ENCODE data around the gene AIMP1.

DNA sequence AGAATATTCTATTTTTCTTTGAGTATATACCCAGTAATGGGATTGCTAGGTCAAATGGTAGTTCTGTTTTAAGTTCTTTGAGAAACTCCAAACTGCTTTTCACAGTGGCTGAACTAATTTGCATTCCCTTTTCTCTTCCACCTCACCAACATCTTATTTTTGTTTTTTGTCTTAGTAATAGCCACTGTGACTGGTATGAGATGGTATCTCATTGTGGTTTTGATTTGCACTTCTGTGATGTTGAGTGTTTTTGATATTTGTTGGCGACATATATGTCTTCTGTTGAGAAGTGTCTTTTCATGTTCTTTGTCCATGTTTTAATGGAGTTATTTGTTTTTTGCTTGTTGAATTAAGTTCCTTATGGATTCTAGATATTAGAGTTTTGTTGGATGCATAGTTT is 24.4 kb downstream of the AIMP1 start:
- TF ChIP-seq GATA3 (IDR thresholded peaks at IDR 0.05; ENCODE audit: low read depth, low read length), result no peak
- no peak for TF ChIP-seq GATA2 (IDR thresholded peaks at IDR 0.05; ENCODE audit: low read depth, low read length)

Data from SH-SY5Y (cell line).